ENCODE measurements around the gene TRIO.
"Not testable (repeated sequence)": the region's sequence is repeated elsewhere in the genome, so short reads cannot be mapped to it uniquely, and the experiment has no call there.

- TF ChIP-seq, protein P1, sequence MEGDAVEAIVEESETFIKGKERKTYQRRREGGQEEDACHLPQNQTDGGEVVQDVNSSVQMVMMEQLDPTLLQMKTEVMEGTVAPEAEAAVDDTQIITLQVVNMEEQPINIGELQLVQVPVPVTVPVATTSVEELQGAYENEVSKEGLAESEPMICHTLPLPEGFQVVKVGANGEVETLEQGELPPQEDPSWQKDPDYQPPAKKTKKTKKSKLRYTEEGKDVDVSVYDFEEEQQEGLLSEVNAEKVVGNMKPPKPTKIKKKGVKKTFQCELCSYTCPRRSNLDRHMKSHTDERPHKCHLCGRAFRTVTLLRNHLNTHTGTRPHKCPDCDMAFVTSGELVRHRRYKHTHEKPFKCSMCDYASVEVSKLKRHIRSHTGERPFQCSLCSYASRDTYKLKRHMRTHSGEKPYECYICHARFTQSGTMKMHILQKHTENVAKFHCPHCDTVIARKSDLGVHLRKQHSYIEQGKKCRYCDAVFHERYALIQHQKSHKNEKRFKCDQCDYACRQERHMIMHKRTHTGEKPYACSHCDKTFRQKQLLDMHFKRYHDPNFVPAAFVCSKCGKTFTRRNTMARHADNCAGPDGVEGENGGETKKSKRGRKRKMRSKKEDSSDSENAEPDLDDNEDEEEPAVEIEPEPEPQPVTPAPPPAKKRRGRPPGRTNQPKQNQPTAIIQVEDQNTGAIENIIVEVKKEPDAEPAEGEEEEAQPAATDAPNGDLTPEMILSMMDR (conservative IDR thresholded peaks at IDR 0.05; ENCODE audit: low read depth, low read length): not testable (repeated sequence)
- TF ChIP-seq EZH2 (IDR thresholded peaks at IDR 0.05; ENCODE audit: borderline replicate concordance, low read depth, low read length, poor library complexity, severe bottlenecking): not testable (repeated sequence)
Measured at GRCh38 chr5:14097380-14097779, 45.8 kb upstream of the TRIO start.

Measured in A673 (cell line).